B cell (primary cell): Measurements from ENCODE around the gene FOXN1.

Experiments used
- EZH2 ChIP-seq: IDR thresholded peaks from 2 replicates; pipeline ENCODE4 v1.6.1; 2012; ENCODE audit warnings: borderline replicate concordance, low read depth, mild to moderate bottlenecking, moderate library complexity, low read length; ENCODE audit not compliant: insufficient read depth, poor library complexity, severe bottlenecking
- TF ChIP-seq, protein P1 (sequence below): fragments of 200-600 bp; IDR thresholded peaks from one replicate; pipeline ENCODE4 v1.8.0; 2022; ENCODE audit warnings: antibody characterized with exemption, mild to moderate bottlenecking

DNA sequence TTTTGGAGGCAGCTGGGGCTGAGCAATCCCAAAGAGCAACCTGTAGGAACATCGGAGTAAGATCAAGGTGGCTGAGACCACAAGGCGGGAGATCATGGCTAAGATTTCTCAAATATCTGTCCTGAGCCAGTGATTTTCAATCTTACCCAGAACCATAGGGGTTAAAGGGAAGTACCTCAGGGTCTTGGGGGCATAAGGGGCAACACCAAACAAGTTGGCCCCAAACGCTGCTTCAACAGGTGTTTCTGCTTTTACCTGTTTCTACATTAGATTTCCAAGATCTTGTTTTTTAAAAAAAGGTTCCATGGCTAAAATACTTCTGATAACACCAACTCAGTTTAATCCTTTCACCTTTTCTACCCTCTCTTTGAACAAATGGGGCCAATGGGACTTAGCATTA lies 48.9 kb downstream of the FOXN1 start:
- TF ChIP-seq EZH2, result no peak
- TF ChIP-seq, protein P1, sequence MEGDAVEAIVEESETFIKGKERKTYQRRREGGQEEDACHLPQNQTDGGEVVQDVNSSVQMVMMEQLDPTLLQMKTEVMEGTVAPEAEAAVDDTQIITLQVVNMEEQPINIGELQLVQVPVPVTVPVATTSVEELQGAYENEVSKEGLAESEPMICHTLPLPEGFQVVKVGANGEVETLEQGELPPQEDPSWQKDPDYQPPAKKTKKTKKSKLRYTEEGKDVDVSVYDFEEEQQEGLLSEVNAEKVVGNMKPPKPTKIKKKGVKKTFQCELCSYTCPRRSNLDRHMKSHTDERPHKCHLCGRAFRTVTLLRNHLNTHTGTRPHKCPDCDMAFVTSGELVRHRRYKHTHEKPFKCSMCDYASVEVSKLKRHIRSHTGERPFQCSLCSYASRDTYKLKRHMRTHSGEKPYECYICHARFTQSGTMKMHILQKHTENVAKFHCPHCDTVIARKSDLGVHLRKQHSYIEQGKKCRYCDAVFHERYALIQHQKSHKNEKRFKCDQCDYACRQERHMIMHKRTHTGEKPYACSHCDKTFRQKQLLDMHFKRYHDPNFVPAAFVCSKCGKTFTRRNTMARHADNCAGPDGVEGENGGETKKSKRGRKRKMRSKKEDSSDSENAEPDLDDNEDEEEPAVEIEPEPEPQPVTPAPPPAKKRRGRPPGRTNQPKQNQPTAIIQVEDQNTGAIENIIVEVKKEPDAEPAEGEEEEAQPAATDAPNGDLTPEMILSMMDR, result no peak
